Stimulated activated CD4-positive, alpha-beta T cell treated with anti-CD3 and anti-CD28 coated beads, Interleukin-15, amount 100 ng/mL, for 1 hour (primary cell): ENCODE data around the gene CD2AP.
"Not testable (repeated sequence)": the region's sequence is repeated elsewhere in the genome, so short reads cannot be mapped to it uniquely, and the experiment has no call there.

Source experiments
- DNase-seq, 2 donors: peaks; one replicate each; pipeline ENCODE4 v3.0.0-alpha.2; 2020; ENCODE audit warnings: low read depth in 1 of 2, low spot score in 1 of 2

Gene CD2AP

DNA sequence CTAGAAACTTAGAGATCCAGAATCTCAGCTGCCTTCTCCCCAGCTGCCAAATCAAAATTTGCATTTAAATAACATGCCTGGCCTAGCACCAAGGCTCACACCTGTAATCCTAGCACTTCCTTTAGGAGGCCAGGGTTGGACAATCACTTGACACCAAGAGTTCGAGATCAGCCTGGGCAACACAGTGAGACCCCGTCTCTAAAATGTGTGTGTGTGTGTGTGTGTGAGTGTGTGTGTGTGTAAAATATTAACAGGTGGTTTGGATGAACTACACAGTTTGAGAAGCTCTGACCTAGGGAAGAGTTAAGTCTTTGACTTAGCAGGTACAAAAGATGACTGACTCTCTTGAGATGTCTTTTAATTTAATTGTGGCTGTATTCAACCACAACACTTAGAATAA lies 20.2 kb upstream of the CD2AP start:
- no peak for DNase-seq

- no peak for DNase-seq
Observed at GRCh38 chr6:47464052-47464451, 13.5 kb upstream of the CD2AP start.

GRCh38 chr6:47465117-47465516 lies 12.5 kb upstream of the CD2AP start:
- DNase-seq = no peak

DNA sequence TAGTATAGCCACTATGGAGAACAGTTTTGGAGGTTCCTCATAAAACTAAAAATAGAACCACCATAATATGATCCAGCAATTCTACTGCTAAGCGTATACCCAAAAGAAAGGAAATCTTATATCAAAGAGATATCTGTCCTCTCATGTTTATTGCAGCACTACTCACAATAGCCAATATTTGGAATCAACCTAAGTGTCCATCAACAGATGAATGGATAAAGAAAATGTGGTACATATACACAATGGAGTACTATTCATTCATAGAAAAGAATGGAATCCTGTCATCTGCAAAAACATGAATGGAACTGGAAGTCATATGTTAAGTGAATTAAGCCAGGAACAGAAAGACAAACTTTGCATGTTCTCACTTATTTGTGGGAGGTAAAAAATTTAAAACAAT lies 5.7 kb upstream of the CD2AP start:
- no peak for DNase-seq

DNA sequence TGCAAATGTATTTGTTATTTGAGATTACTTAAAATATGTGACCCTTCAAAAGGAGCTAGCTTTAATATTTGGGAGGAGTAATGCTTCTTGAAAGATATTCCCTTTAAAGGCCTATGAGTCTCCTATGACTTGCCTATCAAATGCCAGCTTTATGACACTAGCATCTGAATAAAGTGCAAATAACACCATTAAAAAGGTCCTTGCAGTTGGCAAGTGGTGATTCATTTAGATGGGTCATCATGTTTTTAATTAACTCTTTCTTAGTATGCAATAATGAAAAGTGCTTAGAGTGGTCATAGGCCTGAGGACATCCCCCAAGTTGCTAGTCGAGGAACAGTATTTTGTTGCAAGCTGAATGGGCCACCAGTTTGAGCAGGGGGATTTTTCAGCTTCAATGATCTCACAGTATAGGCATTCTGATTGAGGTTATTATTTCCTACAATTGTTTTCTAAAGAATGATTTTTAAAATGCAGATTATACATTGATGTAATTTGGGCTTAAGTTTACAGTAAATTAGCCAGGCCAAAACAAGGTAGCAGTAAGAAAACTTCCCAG lies 3.7 kb upstream of the CD2AP start:
- DNase-seq = no peak

DNA sequence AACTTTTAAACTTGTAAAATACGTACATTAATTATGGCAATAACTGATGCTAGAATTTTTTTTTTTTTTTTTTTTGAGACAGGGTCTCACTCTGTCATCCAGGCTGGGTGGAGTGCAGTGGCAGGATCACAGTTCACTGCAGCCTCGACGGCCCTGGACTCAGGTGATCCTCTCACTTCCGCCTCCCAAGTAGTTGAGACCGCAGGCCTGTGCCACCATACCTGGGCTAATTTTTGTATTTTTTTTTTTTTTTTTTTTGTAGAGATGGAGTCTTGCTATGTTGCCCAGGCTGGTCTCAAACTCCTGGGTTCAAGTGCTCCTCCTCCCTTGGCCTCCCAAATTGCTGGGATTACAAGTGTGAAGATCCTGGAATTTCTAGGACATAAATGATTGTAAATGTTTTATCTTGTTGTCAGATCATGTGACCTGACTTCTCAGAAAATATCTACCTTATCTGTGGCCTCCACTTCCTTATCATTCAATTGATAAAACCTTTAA lies 2.2 kb upstream of the CD2AP start:
- no peak for DNase-seq

- DNase-seq = no peak
Observed at GRCh38 chr6:47476781-47477496, 650 bp upstream of the CD2AP start.

- no peak for DNase-seq
Observed at GRCh38 chr6:47478233-47479139, 897 bp downstream of the CD2AP start.

- DNase-seq = no peak
Observed at GRCh38 chr6:47479140-47479508, 1.5 kb downstream of the CD2AP start.

DNA sequence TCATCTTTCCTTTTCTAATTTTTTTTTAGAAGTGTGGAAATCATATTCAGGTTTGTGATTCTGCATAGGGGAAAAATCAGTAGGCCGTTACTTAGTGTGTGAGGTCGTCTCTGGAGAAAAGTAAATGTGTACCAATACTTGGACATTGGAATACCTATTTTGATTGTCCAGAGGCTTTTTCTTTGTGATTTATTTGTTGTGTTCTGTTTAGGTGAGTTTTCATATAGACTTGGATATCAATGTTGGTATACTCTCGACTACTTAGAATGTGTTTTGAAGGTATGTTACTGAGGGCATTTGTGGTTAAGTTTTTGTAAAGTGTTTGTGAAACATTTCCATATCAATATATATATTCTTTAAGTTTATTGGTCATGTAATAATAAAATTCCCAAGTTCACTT lies 2.3 kb downstream of the CD2AP start:
- no peak for DNase-seq

DNA sequence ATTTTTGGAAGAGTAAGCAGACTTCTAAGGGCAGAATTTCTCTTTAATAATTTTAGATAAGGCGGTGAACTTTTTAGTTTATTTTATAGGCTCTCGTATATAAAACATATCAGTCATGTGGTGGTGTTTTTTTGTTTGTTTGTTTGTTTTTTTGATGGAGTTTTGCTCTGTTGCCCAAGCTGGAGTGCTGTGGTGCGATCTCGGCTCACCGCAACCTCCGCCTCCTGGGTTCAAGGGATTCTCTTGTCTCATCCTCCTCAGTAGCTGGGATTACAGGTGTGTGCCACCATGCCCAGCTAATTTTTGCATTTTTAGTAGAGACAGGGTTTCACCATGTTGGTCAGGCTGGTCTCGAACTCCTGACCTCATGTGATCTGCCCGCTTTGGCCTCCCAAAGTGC lies 3.6 kb downstream of the CD2AP start:
- DNase-seq = not testable (repeated sequence)

DNA sequence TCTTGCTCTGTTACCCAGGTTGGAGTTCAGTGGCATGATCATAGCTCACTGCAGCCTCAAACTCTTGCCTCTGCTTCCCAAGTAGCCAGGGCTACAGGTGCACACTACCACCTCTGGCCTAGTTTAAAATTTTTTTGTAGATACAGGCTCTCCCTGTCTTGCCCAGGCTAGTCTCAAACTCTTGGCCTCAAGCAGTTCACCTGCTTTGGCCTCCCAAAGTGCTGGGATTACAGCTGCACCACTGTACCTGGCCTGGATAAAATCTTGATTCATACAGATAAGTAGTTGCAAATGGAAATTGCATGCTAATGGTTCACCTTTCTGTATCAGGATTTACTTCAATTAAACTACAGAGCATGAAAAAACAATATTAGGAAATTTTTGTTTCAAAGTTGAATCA lies 4.2 kb downstream of the CD2AP start:
- no peak for DNase-seq

DNA sequence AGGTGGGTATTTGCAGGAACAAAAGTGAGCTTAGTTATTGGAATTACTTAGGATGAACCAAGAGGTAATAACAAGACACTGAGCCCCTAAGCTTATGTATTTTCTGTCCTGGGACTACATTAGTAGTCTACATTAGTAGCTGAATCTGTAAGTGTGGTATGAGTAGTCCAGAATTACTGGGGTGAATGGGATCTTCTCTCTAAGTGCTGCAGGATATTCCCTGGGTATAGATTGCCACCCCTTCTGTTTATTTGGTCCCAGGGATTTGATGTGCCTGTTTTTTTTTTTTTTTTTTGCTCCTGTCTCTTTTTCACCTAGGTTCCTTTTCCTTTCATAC lies 5.9 kb downstream of the CD2AP start:
- no peak for DNase-seq

DNA sequence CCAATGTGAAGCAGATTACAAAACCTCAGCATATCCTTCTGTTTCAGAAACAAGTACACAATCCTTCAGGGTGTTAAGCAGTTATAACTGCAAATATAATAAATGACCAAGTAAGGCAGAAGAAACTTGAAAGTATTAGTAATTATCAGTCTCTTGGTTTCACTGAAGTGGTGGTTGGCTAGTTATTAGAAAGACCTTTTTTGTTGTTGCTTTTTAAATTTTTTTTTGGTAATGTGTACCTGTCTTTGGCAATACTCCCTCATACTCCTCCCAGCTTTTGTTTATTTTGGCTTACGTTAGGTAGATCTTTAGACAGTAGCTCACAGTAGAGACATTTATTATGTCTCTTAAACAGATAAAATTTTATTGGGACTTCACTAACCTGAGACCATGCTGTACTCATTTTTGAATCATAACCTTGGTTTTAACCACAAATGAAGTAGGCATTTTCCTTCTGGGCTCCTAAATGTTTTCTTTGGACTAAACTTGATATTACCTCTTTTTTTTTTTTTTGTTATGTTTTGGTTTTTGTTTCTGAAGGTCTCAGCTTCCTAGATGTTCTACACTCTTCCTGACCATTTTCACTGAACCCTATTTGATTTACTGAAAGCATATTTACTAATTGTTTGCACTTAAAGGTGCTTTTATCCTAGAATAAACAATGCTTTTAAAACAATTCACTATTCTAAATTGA lies 6.4 kb downstream of the CD2AP start:
- DNase-seq = no peak

DNA sequence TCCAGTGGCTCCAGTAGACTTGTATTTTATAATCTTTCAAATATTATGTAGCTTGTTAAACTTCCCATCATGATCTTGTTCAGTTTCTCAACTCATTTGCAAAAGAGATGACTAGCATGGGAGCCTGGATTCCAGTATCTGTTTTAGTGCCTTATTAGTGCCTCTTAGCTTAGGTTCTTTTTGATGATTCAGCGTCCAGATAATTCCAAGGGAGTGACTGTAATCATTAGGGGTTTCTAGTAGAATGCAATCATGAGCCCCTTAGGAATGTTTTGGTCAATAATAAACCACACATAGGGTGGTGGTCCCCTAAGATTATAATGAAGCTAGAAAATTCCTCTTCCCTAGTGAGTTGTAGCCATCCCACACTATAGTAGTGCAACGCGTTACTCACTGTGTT lies 7.0 kb downstream of the CD2AP start:
- DNase-seq = no peak

DNA sequence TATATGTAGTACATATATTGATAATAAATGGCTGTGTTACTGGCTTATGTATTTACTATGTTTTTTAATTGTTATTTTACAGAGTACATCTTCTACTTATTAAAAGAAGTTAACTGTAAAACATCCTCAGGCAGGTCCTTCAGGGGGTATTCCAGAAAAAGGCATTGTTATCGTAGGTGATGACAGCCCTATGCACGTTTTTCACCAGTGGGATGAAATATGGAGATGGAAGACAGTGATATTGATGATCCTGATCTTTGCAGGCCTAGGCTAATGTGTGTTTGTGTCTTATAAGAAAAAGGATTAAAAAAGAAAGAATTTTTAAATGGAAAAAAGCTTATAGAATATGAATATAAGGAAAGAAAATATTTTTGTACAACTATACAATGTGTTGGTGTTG lies 7.5 kb downstream of the CD2AP start:
- no peak for DNase-seq

- DNase-seq = no peak
Observed at GRCh38 chr6:47485491-47486135, 8.0 kb downstream of the CD2AP start.

GRCh38 chr6:47489995-47490394 lies 12.4 kb downstream of the CD2AP start:
- no peak for DNase-seq

DNA sequence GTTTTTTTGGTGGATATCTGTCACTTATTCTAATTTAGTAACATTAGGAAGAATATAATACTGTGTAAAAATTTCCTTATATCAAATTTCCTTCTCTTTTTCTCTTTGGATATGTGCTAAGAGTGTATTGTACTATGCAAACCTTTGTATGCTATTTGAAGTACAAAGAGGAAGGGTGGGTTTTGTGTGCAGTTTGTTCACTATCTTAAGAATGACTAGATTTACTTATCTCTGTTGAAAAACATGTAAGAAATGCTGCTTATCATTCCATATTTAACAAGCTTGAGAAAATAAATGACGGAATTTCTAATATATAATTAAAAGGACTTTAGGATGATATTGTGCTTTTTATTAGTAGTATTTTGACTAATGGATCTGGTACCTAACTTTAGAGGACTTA lies 13.1 kb downstream of the CD2AP start:
- DNase-seq = no peak

DNA sequence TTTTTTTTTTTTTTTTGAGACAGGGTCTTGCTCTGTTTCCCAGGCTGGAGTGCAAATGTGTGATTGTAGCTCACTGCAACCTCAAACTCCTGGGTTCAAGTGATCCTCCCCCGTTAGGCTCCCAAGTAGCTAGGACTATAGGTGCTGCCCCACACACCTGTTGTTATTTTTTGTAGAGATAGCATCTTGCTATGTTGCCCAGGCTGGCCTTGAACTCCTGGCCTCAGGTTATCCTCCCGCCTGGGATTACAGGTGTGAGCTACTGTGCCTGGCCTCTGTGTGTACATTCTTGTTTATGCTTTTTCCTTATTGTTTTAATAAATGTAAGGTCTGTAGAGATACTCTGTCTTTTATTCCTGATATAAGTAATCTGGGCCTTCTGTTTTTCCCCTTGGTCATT lies 14.8 kb downstream of the CD2AP start:
- DNase-seq = no peak

- DNase-seq = no peak
Observed at GRCh38 chr6:47495207-47495606, 17.6 kb downstream of the CD2AP start.
